Measurements from ENCODE around the gene C14orf93. TPM values are rescaled to one million over a fixed set of nuclear protein-coding genes. Genes with fewer than 3 reads are reported as not detected.

C14orf93 gene
- total and polyA plus RNA-seq, 9 of the 15 experiments (the other 6 are each of a cell fraction or from before 2014, with no cell fraction given), result 2.2 to 22.4 (median 16.1) TPM

DNA sequence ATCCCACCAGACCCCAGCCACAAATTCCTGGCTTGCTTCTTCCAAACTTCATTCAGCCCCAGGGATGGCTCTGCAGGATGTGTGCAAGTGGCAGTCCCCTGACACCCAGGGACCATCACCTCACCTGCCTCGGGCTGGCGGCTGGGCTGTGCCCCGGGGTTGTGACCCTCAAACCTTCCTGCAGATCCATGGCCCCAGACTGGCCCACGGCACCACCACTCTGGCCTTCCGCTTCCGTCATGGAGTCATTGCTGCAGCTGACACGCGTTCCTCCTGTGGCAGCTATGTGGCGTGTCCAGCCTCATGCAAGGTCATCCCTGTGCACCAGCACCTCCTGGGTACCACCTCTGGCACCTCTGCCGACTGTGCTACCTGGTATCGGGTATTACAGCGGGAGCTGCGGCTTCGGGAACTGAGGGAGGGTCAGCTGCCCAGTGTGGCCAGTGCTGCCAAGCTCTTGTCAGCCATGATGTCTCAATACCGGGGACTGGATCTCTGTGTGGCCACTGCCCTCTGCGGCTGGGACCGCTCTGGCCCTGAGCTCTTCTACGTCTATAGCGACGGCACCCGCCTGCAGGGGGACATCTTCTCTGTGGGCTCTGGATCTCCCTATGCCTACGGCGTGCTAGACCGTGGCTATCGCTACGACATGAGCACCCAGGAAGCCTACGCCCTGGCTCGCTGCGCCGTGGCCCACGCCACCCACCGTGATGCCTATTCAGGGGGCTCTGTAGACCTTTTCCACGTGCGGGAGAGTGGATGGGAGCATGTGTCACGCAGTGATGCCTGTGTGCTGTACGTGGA, 32.4 kb upstream of the C14orf93 start, which contains the start of gene PSMB11:
Gene PSMB11 (plus strand): TSS at position 51 of the 804 bp plus-strand sequence. CDS start 14 bp downstream, at position 65.
- H3K4me2 ChIP-seq (ENCODE audit: insufficient read depth, low read length), result no peak within 1 kb of the TSS
- no peaks in the 10 kb centered on the region for H3K9me3 ChIP-seq (replicated peaks; ENCODE audit: control insufficient read depth, insufficient read depth, low read depth, low read length)
- FAIRE-seq (no peak), ATAC-seq (no peak), DNase-seq (ENCODE audit: extremely low read depth in 1 of 4, low spot score in 3 of 4) (no peak)
- CTCF ChIA-PET (ENCODE audit: low intra/inter-chr PET ratio), result no interaction called here
- no peaks in the 10 kb centered on the region for H3K27me3 ChIP-seq (ENCODE audit: control insufficient read depth in 2 of 2, insufficient read depth in 2 of 2, low read length in 2 of 2)
- POLR2A ChIA-PET, result interaction anchor here (0.6 to 1.0 kb wide), 3 partner anchors 9 to 45 kb away, joined by 3 read pairs; no protein-coding TSS in a partner anchor
- H3K4me3 ChIP-seq, result no peak within 1 kb of the TSS
- no peaks in the 10 kb centered on the region for H3K9me1 ChIP-seq (ENCODE audit: control insufficient read depth, insufficient read depth, low read length)
- H2AFZ ChIP-seq (ENCODE audit: low read depth, low read length), result no peak within 1 kb of the TSS
- no TSS peak for BruUV-seq (replicated peaks)
- H3K36me3 ChIP-seq (ENCODE audit: control insufficient read depth, insufficient read depth, low read length), result no peaks in the 10 kb centered on the region
- in situ Hi-C loops (cut with MboI) (no loop called here), intact Hi-C loops (cut with micrococcal nuclease) (no loop called here)
- H3K27ac ChIP-seq (ENCODE audit: extremely low read depth, low read depth, low read length), result no peak within 1 kb of the TSS
- peak within 1 kb of the TSS in 1 of 2 experiments; percentile 50; a peak in 1 of 4 replicates for H3K9ac ChIP-seq (ENCODE audit: insufficient read depth in 1 of 2, low read depth in 2 of 2, low read length in 2 of 2)
- 51% methylated on average over 30 of the region's 36 CpGs for WGBS (ENCODE audit: insufficient coverage, low coverage, missing lambda C conversion rate)
- TF ChIP-seq, protein P1, sequence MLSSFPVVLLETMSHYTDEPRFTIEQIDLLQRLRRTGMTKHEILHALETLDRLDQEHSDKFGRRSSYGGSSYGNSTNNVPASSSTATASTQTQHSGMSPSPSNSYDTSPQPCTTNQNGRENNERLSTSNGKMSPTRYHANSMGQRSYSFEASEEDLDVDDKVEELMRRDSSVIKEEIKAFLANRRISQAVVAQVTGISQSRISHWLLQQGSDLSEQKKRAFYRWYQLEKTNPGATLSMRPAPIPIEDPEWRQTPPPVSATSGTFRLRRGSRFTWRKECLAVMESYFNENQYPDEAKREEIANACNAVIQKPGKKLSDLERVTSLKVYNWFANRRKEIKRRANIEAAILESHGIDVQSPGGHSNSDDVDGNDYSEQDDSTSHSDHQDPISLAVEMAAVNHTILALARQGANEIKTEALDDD (IDR thresholded peaks at IDR 0.05), result no peak
- TF ChIP-seq, protein P2, sequence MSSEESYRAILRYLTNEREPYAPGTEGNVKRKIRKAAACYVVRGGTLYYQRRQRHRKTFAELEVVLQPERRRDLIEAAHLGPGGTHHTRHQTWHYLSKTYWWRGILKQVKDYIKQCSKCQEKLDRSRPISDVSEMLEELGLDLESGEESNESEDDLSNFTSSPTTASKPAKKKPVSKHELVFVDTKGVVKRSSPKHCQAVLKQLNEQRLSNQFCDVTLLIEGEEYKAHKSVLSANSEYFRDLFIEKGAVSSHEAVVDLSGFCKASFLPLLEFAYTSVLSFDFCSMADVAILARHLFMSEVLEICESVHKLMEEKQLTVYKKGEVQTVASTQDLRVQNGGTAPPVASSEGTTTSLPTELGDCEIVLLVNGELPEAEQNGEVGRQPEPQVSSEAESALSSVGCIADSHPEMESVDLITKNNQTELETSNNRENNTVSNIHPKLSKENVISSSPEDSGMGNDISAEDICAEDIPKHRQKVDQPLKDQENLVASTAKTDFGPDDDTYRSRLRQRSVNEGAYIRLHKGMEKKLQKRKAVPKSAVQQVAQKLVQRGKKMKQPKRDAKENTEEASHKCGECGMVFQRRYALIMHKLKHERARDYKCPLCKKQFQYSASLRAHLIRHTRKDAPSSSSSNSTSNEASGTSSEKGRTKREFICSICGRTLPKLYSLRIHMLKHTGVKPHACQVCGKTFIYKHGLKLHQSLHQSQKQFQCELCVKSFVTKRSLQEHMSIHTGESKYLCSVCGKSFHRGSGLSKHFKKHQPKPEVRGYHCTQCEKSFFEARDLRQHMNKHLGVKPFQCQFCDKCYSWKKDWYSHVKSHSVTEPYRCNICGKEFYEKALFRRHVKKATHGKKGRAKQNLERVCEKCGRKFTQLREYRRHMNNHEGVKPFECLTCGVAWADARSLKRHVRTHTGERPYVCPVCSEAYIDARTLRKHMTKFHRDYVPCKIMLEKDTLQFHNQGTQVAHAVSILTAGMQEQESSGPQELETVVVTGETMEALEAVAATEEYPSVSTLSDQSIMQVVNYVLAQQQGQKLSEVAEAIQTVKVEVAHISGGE (CRISPR knock-in tag; IDR thresholded peaks at IDR 0.05), result no peak
- TF ChIP-seq STAT5B (CRISPR knock-in tag; IDR thresholded peaks at IDR 0.05), result no peak
- no peak for TF ChIP-seq RNF2 (IDR thresholded peaks at IDR 0.05)
- no peak for TF ChIP-seq ZNF280B (CRISPR knock-in tag; IDR thresholded peaks at IDR 0.05)
- no peak for TF ChIP-seq SRSF9 (IDR thresholded peaks at IDR 0.05; ENCODE audit: borderline replicate concordance, low read depth, low read length)
- no peak for TF ChIP-seq SAFB2 (IDR thresholded peaks at IDR 0.05; ENCODE audit: borderline replicate concordance, low read depth, low read length, severe bottlenecking)
- TF ChIP-seq, protein P3, sequence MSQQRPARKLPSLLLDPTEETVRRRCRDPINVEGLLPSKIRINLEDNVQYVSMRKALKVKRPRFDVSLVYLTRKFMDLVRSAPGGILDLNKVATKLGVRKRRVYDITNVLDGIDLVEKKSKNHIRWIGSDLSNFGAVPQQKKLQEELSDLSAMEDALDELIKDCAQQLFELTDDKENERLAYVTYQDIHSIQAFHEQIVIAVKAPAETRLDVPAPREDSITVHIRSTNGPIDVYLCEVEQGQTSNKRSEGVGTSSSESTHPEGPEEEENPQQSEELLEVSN (IDR thresholded peaks at IDR 0.05; ENCODE audit: borderline replicate concordance in 1 of 2, extremely low read depth in 1 of 2, insufficient read depth in 1 of 2, insufficient read length in 1 of 2, low read depth in 1 of 2, low read length in 1 of 2, poor library complexity in 1 of 2, severe bottlenecking in 1 of 2), result no peak
- no peak for TF ChIP-seq BRCA1 (IDR thresholded peaks at IDR 0.05)
- TF ChIP-seq BRCA1 (CRISPR knock-in tag; IDR thresholded peaks at IDR 0.05), result no peak
- TF ChIP-seq SRSF7 (optimal IDR thresholded peaks at IDR 0.05; ENCODE audit: low read depth, low read length), result no peak
- peaks cover 15 to 31% of the 10 kb centered on the region in 2 experiments for H3K4me1 ChIP-seq (replicated peaks in 1 of 2; ENCODE audit: control insufficient read depth in 2 of 2, insufficient read depth in 2 of 2, low read length in 2 of 2)
- no peaks in the 10 kb centered on the region for H4K20me1 ChIP-seq (replicated peaks; ENCODE audit: control insufficient read depth, insufficient read depth, low read length)
- H3K79me2 ChIP-seq (ENCODE audit: control insufficient read depth, insufficient read depth, low read length), result no peaks in the 10 kb centered on the region
